ENCODE results near the gene KANK4. TPM values are rescaled to one million over a fixed set of nuclear protein-coding genes. Genes with fewer than 3 reads are reported as not detected.

KANK4 gene
- total RNA-seq = 0.16 and 3.2 TPM in 2 replicates

GRCh38 chr1:62318756-62319544, at the start of gene KANK4:
Gene KANK4 (minus strand): TSS chr1:62319434. CDS start chr1:62281564, 37,870 bp downstream.

GRCh38 chr1:62194651-62195544, 124.3 kb downstream of the KANK4 start, which contains the start of gene L1TD1:
Gene L1TD1 (plus strand): TSS chr1:62194849. CDS start chr1:62206629, 11,780 bp downstream.

Other genes with a start within 250 kb of the KANK4 start
- under 0.01 TPM in 1 of 2 replicates, not detected in the other for gene L1TD1, start 124.6 kb downstream of the KANK4 start, total RNA-seq
- 8.9 and 26.4 TPM in 2 replicates for gene USP1, start 117.6 kb upstream of the KANK4 start, total RNA-seq

All from mesangial cell (primary cell).